ENCODE measurements around the gene HACD3. TPM values are rescaled to one million over a fixed set of nuclear protein-coding genes. Genes with fewer than 3 reads are reported as not detected.

The HACD3 gene
- total and polyA plus RNA-seq, 2 of the 13 experiments (the other 11 are each of a cell fraction or from before 2014, with no cell fraction given): 73.6 to 161 TPM

DNA sequence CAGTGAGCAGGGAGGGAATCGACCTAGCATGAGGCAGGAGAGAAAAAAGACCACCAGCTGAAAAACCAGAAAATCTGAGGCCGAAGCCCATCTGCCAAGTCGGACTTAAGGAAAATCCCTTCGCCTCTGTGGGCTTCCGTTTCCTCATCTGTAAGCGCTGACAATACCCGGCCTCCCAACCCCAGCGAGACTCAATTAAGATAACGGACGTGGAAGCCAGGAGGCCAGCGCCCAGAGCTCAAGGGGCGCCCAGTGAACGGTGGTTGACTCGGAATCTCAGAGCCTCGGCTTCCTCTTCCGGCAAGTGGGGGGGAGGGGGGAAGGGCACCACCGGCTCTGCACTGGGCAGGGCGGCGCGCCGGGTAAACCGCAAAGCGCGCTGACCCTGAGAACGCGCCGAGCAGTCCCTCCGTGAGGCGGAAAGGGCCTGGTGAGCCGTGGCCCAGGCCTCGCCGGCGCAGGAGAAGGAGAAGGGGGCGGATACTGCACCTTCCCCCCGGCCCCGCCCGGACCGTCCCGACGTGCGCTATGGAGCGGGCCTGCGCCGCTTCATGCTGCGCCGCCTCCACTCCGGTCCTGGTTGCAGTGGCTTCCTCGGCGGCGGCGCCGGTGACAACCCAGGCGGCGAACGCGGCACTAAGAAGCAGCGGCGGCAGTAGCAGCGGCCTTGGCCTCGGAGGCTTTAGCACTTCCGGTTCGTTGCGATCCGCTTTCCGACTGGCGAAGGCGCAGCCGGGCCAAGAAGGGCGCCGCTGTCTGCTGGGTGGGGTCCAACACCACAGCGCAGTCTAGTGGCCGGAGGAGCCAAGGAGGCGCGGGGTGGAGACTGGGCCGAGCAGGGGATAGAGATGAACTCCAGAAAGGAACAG, 13.0 kb upstream of the HACD3 start, which contains the start of gene DPP8 (continued):
- TF ChIP-seq, protein P1, sequence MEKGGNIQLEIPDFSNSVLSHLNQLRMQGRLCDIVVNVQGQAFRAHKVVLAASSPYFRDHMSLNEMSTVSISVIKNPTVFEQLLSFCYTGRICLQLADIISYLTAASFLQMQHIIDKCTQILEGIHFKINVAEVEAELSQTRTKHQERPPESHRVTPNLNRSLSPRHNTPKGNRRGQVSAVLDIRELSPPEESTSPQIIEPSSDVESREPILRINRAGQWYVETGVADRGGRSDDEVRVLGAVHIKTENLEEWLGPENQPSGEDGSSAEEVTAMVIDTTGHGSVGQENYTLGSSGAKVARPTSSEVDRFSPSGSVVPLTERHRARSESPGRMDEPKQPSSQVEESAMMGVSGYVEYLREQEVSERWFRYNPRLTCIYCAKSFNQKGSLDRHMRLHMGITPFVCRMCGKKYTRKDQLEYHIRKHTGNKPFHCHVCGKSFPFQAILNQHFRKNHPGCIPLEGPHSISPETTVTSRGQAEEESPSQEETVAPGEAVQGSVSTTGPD (CRISPR knock-in tag; IDR thresholded peaks at IDR 0.05): no peak
- TF ChIP-seq ZNF136 (CRISPR knock-in tag; IDR thresholded peaks at IDR 0.05; ENCODE audit: low read depth): 0 out of 2 replicates have a peak, but pooled peaks have one; percentile 58
- TF ChIP-seq KLF11 (CRISPR knock-in tag; IDR thresholded peaks at IDR 0.05): no peak; the same call in 1 of the 2 replicates
- no peak for TF ChIP-seq ARID2 (CRISPR knock-in tag; IDR thresholded peaks at IDR 0.05; ENCODE audit: borderline replicate concordance)
- TF ChIP-seq, protein P2, sequence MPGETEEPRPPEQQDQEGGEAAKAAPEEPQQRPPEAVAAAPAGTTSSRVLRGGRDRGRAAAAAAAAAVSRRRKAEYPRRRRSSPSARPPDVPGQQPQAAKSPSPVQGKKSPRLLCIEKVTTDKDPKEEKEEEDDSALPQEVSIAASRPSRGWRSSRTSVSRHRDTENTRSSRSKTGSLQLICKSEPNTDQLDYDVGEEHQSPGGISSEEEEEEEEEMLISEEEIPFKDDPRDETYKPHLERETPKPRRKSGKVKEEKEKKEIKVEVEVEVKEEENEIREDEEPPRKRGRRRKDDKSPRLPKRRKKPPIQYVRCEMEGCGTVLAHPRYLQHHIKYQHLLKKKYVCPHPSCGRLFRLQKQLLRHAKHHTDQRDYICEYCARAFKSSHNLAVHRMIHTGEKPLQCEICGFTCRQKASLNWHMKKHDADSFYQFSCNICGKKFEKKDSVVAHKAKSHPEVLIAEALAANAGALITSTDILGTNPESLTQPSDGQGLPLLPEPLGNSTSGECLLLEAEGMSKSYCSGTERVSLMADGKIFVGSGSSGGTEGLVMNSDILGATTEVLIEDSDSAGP (CRISPR knock-in tag; IDR thresholded peaks at IDR 0.05; ENCODE audit: borderline replicate concordance): peak; percentile 96
- TF ChIP-seq, protein P3, sequence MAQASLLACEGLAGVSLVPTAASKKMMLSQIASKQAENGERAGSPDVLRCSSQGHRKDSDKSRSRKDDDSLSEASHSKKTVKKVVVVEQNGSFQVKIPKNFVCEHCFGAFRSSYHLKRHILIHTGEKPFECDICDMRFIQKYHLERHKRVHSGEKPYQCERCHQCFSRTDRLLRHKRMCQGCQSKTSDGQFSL (CRISPR knock-in tag; IDR thresholded peaks at IDR 0.05): peak; percentile 98
- TF ChIP-seq, protein P4, sequence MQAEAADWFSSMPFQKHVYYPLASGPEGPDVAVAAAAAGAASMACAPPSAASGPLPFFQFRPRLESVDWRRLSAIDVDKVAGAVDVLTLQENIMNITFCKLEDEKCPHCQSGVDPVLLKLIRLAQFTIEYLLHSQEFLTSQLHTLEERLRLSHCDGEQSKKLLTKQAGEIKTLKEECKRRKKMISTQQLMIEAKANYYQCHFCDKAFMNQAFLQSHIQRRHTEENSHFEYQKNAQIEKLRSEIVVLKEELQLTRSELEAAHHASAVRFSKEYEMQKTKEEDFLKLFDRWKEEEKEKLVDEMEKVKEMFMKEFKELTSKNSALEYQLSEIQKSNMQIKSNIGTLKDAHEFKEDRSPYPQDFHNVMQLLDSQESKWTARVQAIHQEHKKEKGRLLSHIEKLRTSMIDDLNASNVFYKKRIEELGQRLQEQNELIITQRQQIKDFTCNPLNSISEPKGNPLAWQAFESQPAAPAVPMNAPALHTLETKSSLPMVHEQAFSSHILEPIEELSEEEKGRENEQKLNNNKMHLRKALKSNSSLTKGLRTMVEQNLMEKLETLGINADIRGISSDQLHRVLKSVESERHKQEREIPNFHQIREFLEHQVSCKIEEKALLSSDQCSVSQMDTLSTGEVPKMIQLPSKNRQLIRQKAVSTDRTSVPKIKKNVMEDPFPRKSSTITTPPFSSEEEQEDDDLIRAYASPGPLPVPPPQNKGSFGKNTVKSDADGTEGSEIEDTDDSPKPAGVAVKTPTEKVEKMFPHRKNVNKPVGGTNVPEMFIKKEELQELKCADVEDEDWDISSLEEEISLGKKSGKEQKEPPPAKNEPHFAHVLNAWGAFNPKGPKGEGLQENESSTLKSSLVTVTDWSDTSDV (CRISPR knock-in tag; IDR thresholded peaks at IDR 0.05): peak; percentile 85; the same call in 1 of the 2 replicates
- TF ChIP-seq ZNF549 (CRISPR knock-in tag; IDR thresholded peaks at IDR 0.05): no peak
- peak; percentile 50; the same call in 1 of the 2 replicates for TF ChIP-seq ZNF564 (CRISPR knock-in tag; IDR thresholded peaks at IDR 0.05)
- TF ChIP-seq JUNB (CRISPR knock-in tag; IDR thresholded peaks at IDR 0.05; ENCODE audit: borderline replicate concordance): no peak
- TF ChIP-seq, protein P5, sequence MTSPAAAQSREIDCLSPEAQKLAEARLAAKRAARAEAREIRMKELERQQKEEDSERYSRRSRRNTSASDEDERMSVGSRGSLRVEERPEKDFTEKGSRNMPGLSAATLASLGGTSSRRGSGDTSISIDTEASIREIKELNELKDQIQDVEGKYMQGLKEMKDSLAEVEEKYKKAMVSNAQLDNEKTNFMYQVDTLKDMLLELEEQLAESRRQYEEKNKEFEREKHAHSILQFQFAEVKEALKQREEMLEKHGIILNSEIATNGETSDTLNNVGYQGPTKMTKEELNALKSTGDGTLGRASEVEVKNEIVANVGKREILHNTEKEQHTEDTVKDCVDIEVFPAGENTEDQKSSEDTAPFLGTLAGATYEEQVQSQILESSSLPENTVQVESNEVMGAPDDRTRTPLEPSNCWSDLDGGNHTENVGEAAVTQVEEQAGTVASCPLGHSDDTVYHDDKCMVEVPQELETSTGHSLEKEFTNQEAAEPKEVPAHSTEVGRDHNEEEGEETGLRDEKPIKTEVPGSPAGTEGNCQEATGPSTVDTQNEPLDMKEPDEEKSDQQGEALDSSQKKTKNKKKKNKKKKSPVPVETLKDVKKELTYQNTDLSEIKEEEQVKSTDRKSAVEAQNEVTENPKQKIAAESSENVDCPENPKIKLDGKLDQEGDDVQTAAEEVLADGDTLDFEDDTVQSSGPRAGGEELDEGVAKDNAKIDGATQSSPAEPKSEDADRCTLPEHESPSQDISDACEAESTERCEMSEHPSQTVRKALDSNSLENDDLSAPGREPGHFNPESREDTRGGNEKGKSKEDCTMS (CRISPR knock-in tag; conservative IDR thresholded peaks at IDR 0.05): no peak
- 0 out of 2 replicates have a peak, but pooled peaks have one; percentile 71 for TF ChIP-seq PAWR (CRISPR knock-in tag; IDR thresholded peaks at IDR 0.05; ENCODE audit: borderline replicate concordance)
- TF ChIP-seq RAD21 (CRISPR knock-in tag; IDR thresholded peaks at IDR 0.05): peak; percentile 60; the same call in 1 of the 2 replicates
- TF ChIP-seq CHD2 (IDR thresholded peaks at IDR 0.05; ENCODE audit: low read depth, low read length): no peak
- TF ChIP-seq CHCHD3 (CRISPR knock-in tag; IDR thresholded peaks at IDR 0.05): peak; percentile 90; the same call in 1 of the 2 replicates
- peak; percentile 88; the same call in 1 of the 2 replicates for TF ChIP-seq ZNF333 (CRISPR knock-in tag; IDR thresholded peaks at IDR 0.05; ENCODE audit: borderline replicate concordance)
- TF ChIP-seq ZMAT3 (CRISPR knock-in tag; conservative IDR thresholded peaks at IDR 0.05): peak; percentile 54; the same call in 1 of the 2 replicates
- peak; percentile 48 for TF ChIP-seq ZNF329 (CRISPR knock-in tag; IDR thresholded peaks at IDR 0.05; ENCODE audit: low read depth)
- TF ChIP-seq ZFP62 (CRISPR knock-in tag; IDR thresholded peaks at IDR 0.05): no peak
- peak; percentile 57; the same call in 1 of the 2 replicates for TF ChIP-seq ZNF3 (CRISPR knock-in tag; IDR thresholded peaks at IDR 0.05)

Measured in HepG2 (cell line).